Heart left ventricle (tissue), 16 donors: ENCODE results near the gene PDK2. TPM values are rescaled to one million over a fixed set of nuclear protein-coding genes. Genes with fewer than 3 reads are reported as not detected.

ENCODE experiments used
- ATAC-seq, 4 donors: fragments of 200-7000 bp; cut with Tn5 transposase; one replicate each; pipeline ENCODE4 v1.9.1; 2020 to 2022; ENCODE audit warnings: moderate library complexity in 4 of 4, mild to moderate bottlenecking in 3 of 4, moderate number of reproducible peaks in 1 of 4
- DNase-seq, 5 donors: peaks; one replicate each; pipeline ENCODE4 v3.0.0-alpha.2; 2020
- H3K27ac ChIP-seq, 12 donors: fragments of 200-600 bp; sonication (generic) in 4 of 12; one replicate each; pipeline versions ENCODE4 v1.5.0 to v1.8.0; 2016 to 2022; ENCODE audit warnings: mild to moderate bottlenecking in 2 of 12
- H3K27me3 ChIP-seq, 9 donors: fragments of 200-600 bp; sonication (generic) in 2 of 9; one replicate each; pipeline versions ENCODE4 v1.5.1 to v1.8.0; 2016 to 2022; ENCODE audit warnings: mild to moderate bottlenecking in 3 of 9
- H3K36me3 ChIP-seq, 9 donors: fragments of 200-600 bp; sonication (generic) in 2 of 9; one replicate each; pipeline versions ENCODE4 v1.5.0 to v1.8.0; 2018 to 2022; ENCODE audit warnings: mild to moderate bottlenecking in 2 of 9
- H3K4me1 ChIP-seq, 12 donors: fragments of 200-600 bp; sonication (generic) in 4 of 12; one replicate each; pipeline versions ENCODE4 v1.5.0 to v1.8.0; 2016 to 2022; ENCODE audit warnings: mild to moderate bottlenecking in 3 of 12
- H3K4me3 ChIP-seq, 12 donors: fragments of 200-600 bp; sonication (generic) in 4 of 12; one replicate each; pipeline versions ENCODE4 v1.5.0 to v1.8.0; 2017 to 2022; ENCODE audit warnings: mild to moderate bottlenecking in 9 of 12, moderate library complexity in 4 of 12
- H3K9me3 ChIP-seq, 12 donors: fragments of 200-600 bp; sonication (generic) in 4 of 12; one replicate each; pipeline versions ENCODE4 v1.5.0 to v1.8.0; 2016 to 2022; ENCODE audit warnings: mild to moderate bottlenecking in 1 of 12
- CTCF ChIP-seq, 12 donors: fragments of 200-600 bp; sonication (generic) in 4 of 12; IDR thresholded peaks; one replicate each; pipeline versions ENCODE4 v1.5.0 to v1.8.0; 2018 to 2022; ENCODE audit warnings: antibody characterized with exemption in 12 of 12, mild to moderate bottlenecking in 5 of 12
- POLR2A ChIP-seq, 2 donors: fragments of 450-650 bp; IDR thresholded peaks; one replicate each; pipeline ENCODE4 v1.6.1; 2017; ENCODE audit warnings: antibody characterized with exemption in 2 of 2, mild to moderate bottlenecking in 2 of 2, moderate library complexity in 2 of 2
- WGBS, 4 donors: extraction: QIAGEN DNeasy Blood & Tissue Kit in 2 of 4; methylation state at CpG; one replicate each; pipeline versions ENCODE4 v1.1.5 to v1.1.7; 2013 to 2018; 5-methylcytosine and 5-hydroxymethylcytosine counted together
- intact Hi-C, 10 donors: fragments of 100-400 bp; cut with DNase I; formaldehyde crosslinking; loops; one replicate each; pipeline versions ENCODE4 v1.11.1 to v1.14.2; 2022
- polyA plus RNA-seq, 2 donors: library from polyadenylated mRNA; stranded (reverse); fragments of 200-250 nt; gene quantifications; one replicate each; pipeline ENCODE4 v1.2.3, GENCODE V29; 2013
- total RNA-seq, 9 donors: library from RNA; depleted of rRNA in 2 of 9; stranded (reverse); fragments of >200 nt in 2 of 9; fragmentation: NEBNext Ultra II Directional in 3 of 9; extraction: Animal tissue kit (Norgen Biotek cat#: 25700) in 3 of 9; gene quantifications; one replicate each; pipeline versions ENCODE4 v1.1.0 to v1.2.4, GENCODE V29; 2016 to 2023
- donor health status: ischemic (EF 13 %, LVEDD 7.1; RV severe dilation, severe dysfunction).
- donor health status: healthy with polysubstance abuse.
- donor health status: DM: no; HTN: yes; CAD: no.
- donor health status: DM: no; HTN: no; CAD: no.
- donor health status: ischemic (EF 25% LVEDD 6.9; RV normal size, moderate dysfunction).
- donor health status: ischemic (EF 25% LVEDD 5.7; RV mildly dilated, moderate dysfunction).
- donor health status: healthy.
- donor health status: DM: yes; HTN: yes; CAD: no.
- donor health status: ischemic (EF 35%, LVEDD 5.7; RV mildly dilated, moderate dysfunction).
- donor health status: nonischemic (EF 11% LVEDD 7.7; RV severe dilation, severe dysfunction).
- donor health status: DM: yes; HTN: yes; CAD: no.
- donor health status: PGD.
- donor health status: ischemic (EF 29% LVEDD 5.4; RV normal size, mild dysfunction).
- donor health status: nonischemic (EF 23%, LVEDD 6.1; RV moderate dilation, normal function).

The PDK2 gene
- total and polyA plus RNA-seq, 11 donors, result 125 to 490 (median 187) TPM

DNA sequence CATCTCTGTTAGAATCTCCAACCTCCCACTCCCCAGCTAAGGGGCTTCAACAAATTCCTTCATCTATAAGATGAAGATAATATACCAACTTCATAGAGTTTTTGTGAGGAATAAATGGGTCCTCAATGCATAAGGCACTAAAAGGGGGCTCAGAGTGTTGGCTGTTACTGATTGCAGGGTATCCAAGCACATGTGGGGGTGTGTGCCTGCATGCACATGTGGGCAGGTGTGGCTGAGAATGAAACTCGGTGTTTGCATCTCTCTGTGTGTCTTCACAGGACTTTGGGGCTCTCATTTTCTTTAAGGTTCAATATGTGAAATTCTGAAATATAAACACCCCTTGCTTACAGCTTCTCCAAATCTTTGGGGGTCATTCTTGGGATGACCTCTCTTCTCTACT, 59.5 kb downstream of the PDK2 start:
- WGBS, 4 donors, result 40 to 56% (median 47%) methylated on average over 1 of the region's 1 CpG
- Histone ChIP-seq H3K9me3 (no peaks in the 10 kb centered on the region), H3K27me3 (no peaks in the 10 kb centered on the region), H3K4me1 (peaks cover 0 to 50% (median 43%) of the 10 kb centered on the region in 12 donors), H3K36me3 (no peaks in the 10 kb centered on the region), H3K27ac (peak overlapping the region in 11 of 12 donors; percentile 70 to 99 (median 97)), H3K4me3 (no peak overlapping the region)
- intact Hi-C loops, result loop anchor here in 1 of 10 donors (5.0 kb wide), 1 partner anchor 57 kb away; the partner anchor contains the start of gene PDK2
- TF ChIP-seq POLR2A (IDR thresholded peaks at IDR 0.05) (no peak), CTCF (IDR thresholded peaks at IDR 0.05) (no peak)
- ATAC-seq (no peak), DNase-seq (peak in 1 of 5 donors; percentile 12)

DNA sequence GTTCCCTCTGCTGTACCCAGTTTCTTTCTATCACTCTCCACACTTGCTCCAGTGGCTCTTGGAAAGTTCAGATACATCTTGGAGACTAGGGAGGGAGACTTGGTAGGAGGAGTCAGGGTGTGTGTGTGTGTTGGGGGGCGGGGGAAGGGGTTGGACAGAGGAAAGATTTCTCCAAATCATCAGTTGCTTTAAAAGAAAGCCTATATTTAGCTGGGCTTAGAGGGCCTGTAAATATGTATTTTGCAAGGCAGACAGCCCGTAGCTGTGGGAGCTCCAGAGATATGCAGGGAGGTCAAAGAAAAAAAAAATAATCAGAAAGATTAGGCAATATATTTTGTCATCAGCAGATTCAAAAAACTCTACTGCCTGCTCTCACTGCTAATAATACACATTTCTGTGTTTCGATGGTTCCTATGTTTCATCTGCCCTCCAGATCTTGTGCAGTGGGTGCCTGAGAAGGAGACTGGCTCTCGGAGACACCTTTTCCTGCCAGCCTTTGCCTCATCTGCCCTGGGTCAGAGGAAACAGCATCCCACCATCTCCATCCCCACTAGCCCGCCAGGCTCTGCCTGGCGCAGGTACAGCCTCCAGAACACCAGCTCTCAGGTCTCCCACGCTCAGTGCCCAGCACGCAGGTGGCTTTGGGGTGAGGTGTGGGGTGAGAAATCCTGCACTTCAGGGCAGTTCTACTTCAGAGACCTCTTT, 60.1 kb downstream of the PDK2 start:
- DNase-seq, result peak in 2 of 5 donors; percentile 42 to 59
- intact Hi-C loops, result no loop called here
- TF ChIP-seq POLR2A (IDR thresholded peaks at IDR 0.05) (no peak), CTCF (IDR thresholded peaks at IDR 0.05) (no peak)
- 68 to 75% (median 71%) methylated on average over 8 of the region's 8 CpGs for WGBS, 4 donors
- H3K4me1 ChIP-seq, result peaks cover 0 to 50% (median 41%) of the 10 kb centered on the region in 12 donors
- H3K9me3 ChIP-seq, result no peaks in the 10 kb centered on the region
- no peaks in the 10 kb centered on the region for H3K27me3 ChIP-seq
- peak overlapping the region in 11 of 12 donors; percentile 70 to 99 (median 97) for H3K27ac ChIP-seq
- no peak for ATAC-seq
- no peaks in the 10 kb centered on the region for H3K36me3 ChIP-seq
- no peak overlapping the region for H3K4me3 ChIP-seq

DNA sequence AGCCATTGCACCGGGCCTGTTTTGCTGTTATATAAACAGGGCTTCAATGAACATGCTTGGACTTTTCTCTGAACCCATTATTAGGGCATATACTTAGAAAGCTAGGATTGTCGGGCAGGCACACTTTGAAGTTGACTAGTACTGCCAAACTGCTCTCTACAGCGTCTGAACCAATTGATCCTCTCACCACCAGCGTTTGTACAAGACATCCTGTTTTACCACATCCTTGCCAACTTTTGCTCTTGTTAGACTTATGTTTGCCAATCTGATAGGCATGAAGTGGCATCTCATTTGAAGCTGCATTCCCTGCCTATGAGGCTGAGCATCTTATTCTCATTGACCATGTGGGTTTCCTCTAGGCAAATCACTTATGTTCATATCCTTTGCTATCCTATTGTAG, 62.7 kb downstream of the PDK2 start:
- no peak overlapping the region for H3K27ac ChIP-seq
- H3K9me3 ChIP-seq, result no peaks in the 10 kb centered on the region
- no peaks in the 10 kb centered on the region for H3K27me3 ChIP-seq
- H3K36me3 ChIP-seq, result no peaks in the 10 kb centered on the region
- no peak for ATAC-seq
- WGBS, 4 donors, result 52 to 60% (median 58%) methylated on average over 4 of the region's 4 CpGs
- no peak overlapping the region for H3K4me3 ChIP-seq
- TF ChIP-seq CTCF (IDR thresholded peaks at IDR 0.05) (no peak), POLR2A (IDR thresholded peaks at IDR 0.05) (no peak)
- intact Hi-C loops, result no loop called here
- H3K4me1 ChIP-seq, result peaks cover 0 to 51% (median 36%) of the 10 kb centered on the region in 12 donors
- DNase-seq, result no peak

DNA sequence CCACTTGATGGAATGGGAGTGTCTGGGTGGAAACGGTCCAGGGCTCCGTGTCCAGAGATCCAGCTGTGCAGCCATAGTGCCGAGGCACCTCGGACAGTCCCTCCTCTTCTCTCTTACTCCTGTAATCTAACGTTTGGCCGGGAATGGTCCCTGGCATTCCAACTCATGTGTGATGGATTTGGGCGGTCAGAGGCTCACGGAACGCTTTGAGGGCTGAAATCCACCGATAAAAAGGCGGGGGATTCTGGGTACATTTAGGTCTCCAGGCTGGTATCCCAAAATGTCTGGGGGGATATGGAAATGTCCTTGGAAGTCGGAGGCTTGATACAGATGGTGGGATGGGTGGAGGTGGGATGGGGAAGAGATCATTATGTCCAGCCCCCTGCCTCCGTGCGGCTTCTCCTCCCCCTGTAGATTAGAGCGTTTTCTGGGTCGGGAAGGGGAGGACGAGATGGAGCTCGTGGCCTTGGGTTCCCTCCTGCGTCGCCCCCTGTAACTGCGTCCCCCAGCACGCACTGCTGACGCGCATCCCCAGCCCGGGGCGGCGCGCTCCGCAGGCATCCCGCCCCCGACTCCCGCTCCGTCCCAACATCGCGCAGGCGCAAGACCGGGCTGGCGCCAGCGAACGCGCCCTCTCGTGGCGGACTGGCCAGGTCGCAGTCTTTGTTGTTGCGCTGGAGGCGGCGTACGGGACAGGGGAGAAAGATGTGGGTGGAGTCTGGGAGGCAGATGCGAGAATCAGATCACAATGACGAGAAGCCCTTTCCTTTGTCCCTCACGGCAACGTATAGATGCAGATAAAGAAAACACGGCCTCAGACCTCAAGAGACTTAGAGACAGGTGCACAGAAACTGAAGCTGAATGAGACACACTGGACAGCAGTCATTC, 66.1 kb downstream of the PDK2 start:
- H3K4me3 ChIP-seq, result peak overlapping the region; percentile 27 to 70 (median 62)
- no peaks in the 10 kb centered on the region for H3K9me3 ChIP-seq
- ATAC-seq (peak; percentile 79 to 87 (median 86)), DNase-seq (peak; percentile 92 to 96 (median 94))
- peak overlapping the region; percentile 10 to 83 (median 72) for H3K27ac ChIP-seq
- H3K4me1 ChIP-seq, result peaks cover 0 to 42% (median 22%) of the 10 kb centered on the region in 12 donors
- H3K36me3 ChIP-seq, result no peaks in the 10 kb centered on the region
- no peaks in the 10 kb centered on the region for H3K27me3 ChIP-seq
- TF ChIP-seq POLR2A (IDR thresholded peaks at IDR 0.05) (peak in 1 of 2 donors; percentile 59), CTCF (IDR thresholded peaks at IDR 0.05) (peak; percentile 83 to 99 (median 95))
- WGBS, 4 donors, result 0 to 1% (median 1%) methylated on average over 34 to 53 of the region's 53 CpGs
- intact Hi-C loops, result loop anchor here in 9 of 10 donors (1.0 to 10.0 kb wide), 9 partner anchors 20 to 69 kb away; partner anchors contain the start of gene PDK2 (in 2 of the 9)
